Hepatocyte (in vitro differentiated cells): ENCODE results near the gene CYP11A1. TPM values are rescaled to one million over a fixed set of nuclear protein-coding genes. Genes with fewer than 3 reads are reported as not detected.

Experiments used
- DNase-seq: peaks from one replicate; pipeline ENCODE4 v3.0.0-alpha.2; 2016; ENCODE audit warnings: low spot score
- H2AFZ ChIP-seq: fragments of 200-600 bp; sonication (generic); 2 replicates; pipeline ENCODE4 v1.6.0; 2016; ENCODE audit warnings: antibody characterized with exemption, mild to moderate bottlenecking
- H3K27ac ChIP-seq: fragments of 200-600 bp; sonication (generic); 2 replicates; pipeline ENCODE4 v1.5.1; 2016; ENCODE audit warnings: mild to moderate bottlenecking
- H3K27me3 ChIP-seq: fragments of 200-600 bp; sonication (generic); 2 replicates; pipeline ENCODE4 v1.6.1; 2016
- H3K36me3 ChIP-seq: fragments of 200-600 bp; sonication (generic); replicated peaks from 2 replicates; pipeline ENCODE4 v1.5.1; 2016; ENCODE audit warnings: low read depth; ENCODE audit not compliant: insufficient read depth
- H3K4me1 ChIP-seq: fragments of 200-600 bp; sonication (generic); 2 replicates; pipeline ENCODE4 v1.5.1; 2016; ENCODE audit warnings: mild to moderate bottlenecking, moderate library complexity; ENCODE audit not compliant: insufficient read depth
- H3K4me2 ChIP-seq: fragments of 200-600 bp; sonication (generic); 2 replicates; pipeline ENCODE4 v1.6.0; 2016
- H3K4me3 ChIP-seq: fragments of 200-600 bp; sonication (generic); 2 replicates; pipeline ENCODE4 v1.5.1; 2016; ENCODE audit warnings: mild to moderate bottlenecking
- H3K79me2 ChIP-seq: fragments of 200-600 bp; sonication (generic); 2 replicates; pipeline ENCODE4 v1.6.0; 2017; ENCODE audit warnings: mild to moderate bottlenecking
- H3K9me2 ChIP-seq: fragments of 200-600 bp; sonication (generic); replicated peaks from 2 replicates; pipeline ENCODE4 v1.6.0; 2017; ENCODE audit warnings: mild to moderate bottlenecking; ENCODE audit not compliant: insufficient read depth
- H3K9me3 ChIP-seq: fragments of 200-600 bp; sonication (generic); 2 replicates; pipeline ENCODE4 v1.5.1; 2016; ENCODE audit warnings: low read depth, mild to moderate bottlenecking
- H4K20me1 ChIP-seq: fragments of 200-600 bp; sonication (generic); 2 replicates; pipeline ENCODE4 v1.6.0; 2016; ENCODE audit warnings: mild to moderate bottlenecking; ENCODE audit not compliant: insufficient read depth, poor library complexity, severe bottlenecking
- EZH2 ChIP-seq: fragments of 200-600 bp; sonication (generic); IDR thresholded peaks from 2 replicates; pipeline ENCODE4 v1.6.1; 2016; ENCODE audit warnings: antibody characterized with exemption, mild to moderate bottlenecking, borderline replicate concordance
- EZH2phosphoT487 ChIP-seq: fragments of 200-600 bp; sonication (generic); IDR thresholded peaks from one replicate; pipeline ENCODE4 v1.6.1; 2018; ENCODE audit warnings: antibody characterized with exemption, mild to moderate bottlenecking, low read depth, moderate library complexity; ENCODE audit not compliant: unreplicated experiment, severe bottlenecking
- WGBS: methylation state at CpG from one replicate; pipeline ENCODE4 v1.1.6; 2016; ENCODE audit warnings: low lambda C conversion rate; ENCODE audit errors: missing lambda C conversion rate; 5-methylcytosine and 5-hydroxymethylcytosine counted together
- polyA plus RNA-seq: library from polyadenylated mRNA; unstranded; fragments of >200 nt; fragmentation: Nextera tagmentation; extraction: Ambion mirVana; gene quantifications from 2 replicates; pipeline ENCODE4 v1.2.1, GENCODE V29; 2016
- total RNA-seq: library from RNA; depleted of rRNA; stranded (reverse); fragments of >200 nt; gene quantifications from 2 replicates; pipeline ENCODE4 v1.2.3, GENCODE V29; 2014
- TF ChIP-seq, protein P1 (sequence below): fragments of 200-600 bp; sonication (generic); IDR thresholded peaks from 2 replicates; pipeline ENCODE4 v1.5.1; 2016; ENCODE audit warnings: antibody characterized with exemption, mild to moderate bottlenecking; ENCODE audit not compliant: poor library complexity

CYP11A1 gene
- total and polyA plus RNA-seq, 2 experiments from 2014 or later: 0.80 to 2.6 TPM

DNA sequence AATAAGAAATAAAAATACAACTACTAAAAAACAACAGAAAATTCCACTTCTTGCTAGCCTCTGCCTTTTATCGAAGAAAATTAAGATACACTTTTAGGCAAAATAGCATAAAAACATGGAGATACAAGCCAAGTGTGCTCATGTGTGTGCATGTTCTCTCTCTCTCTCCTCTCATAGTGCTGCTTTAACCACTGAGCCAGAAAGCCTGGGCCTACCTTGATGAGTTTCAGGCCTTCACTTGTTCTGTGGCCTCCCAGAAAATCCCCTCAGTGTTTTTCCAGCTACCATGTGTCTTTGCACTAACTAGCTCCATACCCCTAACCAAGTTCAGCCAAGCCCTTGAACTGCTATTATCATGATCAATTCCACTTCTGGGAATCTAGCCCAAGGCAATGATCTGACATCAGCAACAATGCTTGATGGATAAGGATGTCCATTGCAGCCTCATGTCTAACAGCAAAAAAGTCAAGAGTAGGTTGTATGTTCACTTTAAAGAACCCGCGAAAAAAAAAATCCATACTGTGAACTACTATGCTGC, 18.1 kb downstream of the CYP11A1 start:
- no peak overlapping the region for H2AFZ ChIP-seq
- no peaks in the 10 kb centered on the region for H4K20me1 ChIP-seq
- H3K36me3 ChIP-seq: no peaks in the 10 kb centered on the region
- 91% methylated on average over 3 of the region's 3 CpGs for WGBS
- no peaks in the 10 kb centered on the region for H3K79me2 ChIP-seq
- no peaks in the 10 kb centered on the region for H3K27me3 ChIP-seq
- no peaks in the 10 kb centered on the region for H3K4me1 ChIP-seq
- no peaks in the 10 kb centered on the region for H3K9me2 ChIP-seq
- no peak for DNase-seq
- TF ChIP-seq, protein P1, sequence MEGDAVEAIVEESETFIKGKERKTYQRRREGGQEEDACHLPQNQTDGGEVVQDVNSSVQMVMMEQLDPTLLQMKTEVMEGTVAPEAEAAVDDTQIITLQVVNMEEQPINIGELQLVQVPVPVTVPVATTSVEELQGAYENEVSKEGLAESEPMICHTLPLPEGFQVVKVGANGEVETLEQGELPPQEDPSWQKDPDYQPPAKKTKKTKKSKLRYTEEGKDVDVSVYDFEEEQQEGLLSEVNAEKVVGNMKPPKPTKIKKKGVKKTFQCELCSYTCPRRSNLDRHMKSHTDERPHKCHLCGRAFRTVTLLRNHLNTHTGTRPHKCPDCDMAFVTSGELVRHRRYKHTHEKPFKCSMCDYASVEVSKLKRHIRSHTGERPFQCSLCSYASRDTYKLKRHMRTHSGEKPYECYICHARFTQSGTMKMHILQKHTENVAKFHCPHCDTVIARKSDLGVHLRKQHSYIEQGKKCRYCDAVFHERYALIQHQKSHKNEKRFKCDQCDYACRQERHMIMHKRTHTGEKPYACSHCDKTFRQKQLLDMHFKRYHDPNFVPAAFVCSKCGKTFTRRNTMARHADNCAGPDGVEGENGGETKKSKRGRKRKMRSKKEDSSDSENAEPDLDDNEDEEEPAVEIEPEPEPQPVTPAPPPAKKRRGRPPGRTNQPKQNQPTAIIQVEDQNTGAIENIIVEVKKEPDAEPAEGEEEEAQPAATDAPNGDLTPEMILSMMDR: no peak
- TF ChIP-seq EZH2 (no peak), EZH2phosphoT487 (no peak)
- no peak overlapping the region for H3K4me2 ChIP-seq
- H3K27ac ChIP-seq: no peak overlapping the region
- H3K9me3 ChIP-seq: no peaks in the 10 kb centered on the region
- no peak overlapping the region for H3K4me3 ChIP-seq

DNA sequence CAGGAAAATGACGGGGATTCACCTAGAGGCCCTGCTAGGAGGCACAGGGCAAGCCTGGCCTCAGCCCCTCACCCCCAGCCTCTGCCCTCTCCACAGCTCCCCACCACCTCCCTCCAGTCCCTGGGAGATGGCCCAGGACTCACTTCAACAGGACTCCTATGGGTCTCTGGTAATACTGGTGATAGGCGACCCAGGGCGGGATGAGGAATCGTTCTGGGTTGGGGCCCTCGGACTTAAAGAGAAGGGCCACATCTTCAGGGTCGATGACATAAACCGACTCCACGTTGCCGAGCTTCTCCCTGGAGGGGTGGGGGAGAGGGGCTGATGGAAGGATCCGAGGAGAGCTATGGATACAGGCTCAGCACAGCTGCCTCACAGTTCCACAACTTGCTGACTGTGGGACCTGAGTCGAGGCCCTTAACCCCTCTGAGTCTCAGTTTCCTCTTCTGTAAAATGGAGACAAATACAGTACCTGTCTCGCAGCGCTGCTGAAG, 19.6 kb downstream of the CYP11A1 start:
- H3K4me1 ChIP-seq: no peaks in the 10 kb centered on the region
- no peaks in the 10 kb centered on the region for H3K36me3 ChIP-seq
- H3K27ac ChIP-seq: no peak overlapping the region
- no peaks in the 10 kb centered on the region for H3K79me2 ChIP-seq
- DNase-seq: no peak
- H3K4me3 ChIP-seq: no peak overlapping the region
- H3K4me2 ChIP-seq: no peak overlapping the region
- H3K9me3 ChIP-seq: no peaks in the 10 kb centered on the region
- TF ChIP-seq EZH2phosphoT487 (no peak), EZH2 (no peak)
- TF ChIP-seq, protein P1: no peak
- no peaks in the 10 kb centered on the region for H3K27me3 ChIP-seq
- no peaks in the 10 kb centered on the region for H4K20me1 ChIP-seq
- no peak overlapping the region for H2AFZ ChIP-seq
- no peaks in the 10 kb centered on the region for H3K9me2 ChIP-seq
- WGBS: 86% methylated on average over 13 of the region's 13 CpGs

DNA sequence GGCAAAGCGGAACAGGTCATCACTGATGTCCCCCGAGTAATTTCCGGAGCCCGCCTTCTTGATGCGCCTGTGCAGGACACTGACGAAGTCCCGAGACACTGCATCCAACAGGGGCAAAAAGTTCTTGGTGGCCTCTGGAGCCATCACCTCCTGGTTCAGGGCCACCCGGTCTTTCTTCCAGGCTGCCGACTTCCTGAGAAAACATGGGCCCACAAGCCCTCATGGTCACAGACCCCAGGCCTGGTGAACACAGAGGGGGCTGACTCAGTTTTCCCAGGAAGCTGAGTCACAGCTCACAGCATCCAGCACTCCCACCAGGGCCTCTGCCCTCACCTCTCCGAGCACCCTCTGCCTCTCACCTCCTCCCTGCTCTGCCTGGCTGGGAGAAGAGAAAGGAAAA, 22.4 kb downstream of the CYP11A1 start:
- Histone ChIP-seq H3K9me2 (no peaks in the 10 kb centered on the region), H3K4me2 (no peak overlapping the region), H3K27ac (no peak overlapping the region), H3K79me2 (no peaks in the 10 kb centered on the region), H3K9me3 (no peaks in the 10 kb centered on the region), H3K27me3 (no peaks in the 10 kb centered on the region), H2AFZ (no peak overlapping the region), H3K36me3 (no peaks in the 10 kb centered on the region), H4K20me1 (no peaks in the 10 kb centered on the region), H3K4me3 (no peak overlapping the region), H3K4me1 (no peaks in the 10 kb centered on the region)
- no peak for DNase-seq
- TF ChIP-seq, protein P1: no peak
- TF ChIP-seq EZH2: no peak
- no peak for TF ChIP-seq EZH2phosphoT487
- 92% methylated on average over 10 of the region's 10 CpGs for WGBS

DNA sequence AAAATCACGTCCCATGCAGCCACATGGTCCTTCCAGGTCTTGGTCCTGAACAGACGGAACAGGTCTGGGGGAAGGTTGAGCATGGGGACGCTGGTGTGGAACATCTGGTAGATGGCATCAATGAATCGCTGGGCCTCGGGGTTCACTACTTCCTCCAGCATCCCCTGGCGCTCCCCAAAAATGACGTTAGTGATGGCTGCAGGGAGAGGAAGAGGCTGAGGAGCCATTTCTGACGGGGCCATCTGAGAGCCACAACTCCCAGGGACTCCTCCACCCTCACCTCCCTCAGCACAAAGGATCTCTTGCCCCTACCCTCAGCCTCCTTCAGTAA, 23.7 kb downstream of the CYP11A1 start:
- DNase-seq: no peak
- Histone ChIP-seq H3K36me3 (no peaks in the 10 kb centered on the region), H3K4me2 (no peak overlapping the region), H3K27me3 (no peaks in the 10 kb centered on the region), H3K9me2 (no peaks in the 10 kb centered on the region), H3K9me3 (no peaks in the 10 kb centered on the region), H4K20me1 (no peaks in the 10 kb centered on the region), H3K27ac (no peak overlapping the region), H3K79me2 (no peaks in the 10 kb centered on the region), H2AFZ (no peak overlapping the region), H3K4me1 (no peaks in the 10 kb centered on the region), H3K4me3 (no peak overlapping the region)
- WGBS: 97% methylated on average over 7 of the region's 8 CpGs
- TF ChIP-seq, protein P1: no peak
- no peak for TF ChIP-seq EZH2phosphoT487
- TF ChIP-seq EZH2: no peak
